NCI-H128 (cell line): ENCODE results near the gene RXYLT1.
"Not testable (repeated sequence)": the region's sequence is repeated elsewhere in the genome, so short reads cannot be mapped to it uniquely, and the experiment has no call there.

ENCODE experiments used
- DNase-seq: peaks from one replicate; lab custom pipeline; 2025; ENCODE audit not compliant: unreplicated experiment; lab: John Stamatoyannopoulos, UW

Gene RXYLT1, protein sequence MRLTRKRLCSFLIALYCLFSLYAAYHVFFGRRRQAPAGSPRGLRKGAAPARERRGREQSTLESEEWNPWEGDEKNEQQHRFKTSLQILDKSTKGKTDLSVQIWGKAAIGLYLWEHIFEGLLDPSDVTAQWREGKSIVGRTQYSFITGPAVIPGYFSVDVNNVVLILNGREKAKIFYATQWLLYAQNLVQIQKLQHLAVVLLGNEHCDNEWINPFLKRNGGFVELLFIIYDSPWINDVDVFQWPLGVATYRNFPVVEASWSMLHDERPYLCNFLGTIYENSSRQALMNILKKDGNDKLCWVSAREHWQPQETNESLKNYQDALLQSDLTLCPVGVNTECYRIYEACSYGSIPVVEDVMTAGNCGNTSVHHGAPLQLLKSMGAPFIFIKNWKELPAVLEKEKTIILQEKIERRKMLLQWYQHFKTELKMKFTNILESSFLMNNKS

DNA sequence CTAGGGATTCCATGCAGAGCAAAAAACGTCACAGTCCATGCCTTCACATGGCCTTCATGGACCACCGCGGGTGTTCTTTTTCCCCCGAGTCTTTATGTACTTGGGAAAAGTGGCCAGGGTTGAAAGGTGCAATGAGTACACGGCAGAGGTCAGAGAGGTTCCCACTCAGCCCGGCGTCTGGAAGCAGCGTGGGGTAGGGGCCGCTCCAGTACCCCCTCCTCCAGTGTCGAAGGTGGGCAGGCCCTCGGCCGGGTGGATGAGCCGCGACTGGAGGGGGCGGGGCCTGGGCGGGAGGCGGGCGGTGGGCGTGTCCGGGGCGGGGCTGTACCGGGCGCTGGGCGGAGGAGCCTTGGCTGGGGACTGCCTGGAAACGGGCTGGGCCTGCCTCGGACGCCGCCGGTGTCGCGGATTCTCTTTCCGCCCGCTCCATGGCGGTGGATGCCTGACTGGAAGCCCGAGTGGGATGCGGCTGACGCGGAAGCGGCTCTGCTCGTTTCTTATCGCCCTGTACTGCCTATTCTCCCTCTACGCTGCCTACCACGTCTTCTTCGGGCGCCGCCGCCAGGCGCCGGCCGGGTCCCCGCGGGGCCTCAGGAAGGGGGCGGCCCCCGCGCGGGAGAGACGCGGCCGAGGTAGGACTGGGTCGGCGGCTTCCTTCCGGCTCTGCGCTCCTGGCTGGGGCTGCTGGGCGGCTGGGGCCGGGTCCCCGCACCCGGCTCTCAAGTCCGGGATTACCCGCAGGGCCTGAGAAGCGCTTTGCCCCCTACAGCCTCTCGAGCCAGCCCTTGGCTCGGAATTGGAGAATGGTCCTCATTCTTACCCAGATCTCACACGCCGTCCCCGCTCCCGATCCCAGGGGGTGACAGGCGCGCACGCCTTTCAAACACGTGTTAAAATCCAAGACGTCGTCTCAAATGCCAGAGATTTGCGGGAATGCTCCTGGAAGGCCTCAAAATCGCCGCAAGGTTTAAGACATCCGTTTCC, at the start of gene RXYLT1:
RXYLT1 (plus strand) TSS at position 412 of the 984 bp plus-strand sequence; CDS start at position 464, 52 bp downstream.
- DNase-seq = peak; percentile 42

DNA sequence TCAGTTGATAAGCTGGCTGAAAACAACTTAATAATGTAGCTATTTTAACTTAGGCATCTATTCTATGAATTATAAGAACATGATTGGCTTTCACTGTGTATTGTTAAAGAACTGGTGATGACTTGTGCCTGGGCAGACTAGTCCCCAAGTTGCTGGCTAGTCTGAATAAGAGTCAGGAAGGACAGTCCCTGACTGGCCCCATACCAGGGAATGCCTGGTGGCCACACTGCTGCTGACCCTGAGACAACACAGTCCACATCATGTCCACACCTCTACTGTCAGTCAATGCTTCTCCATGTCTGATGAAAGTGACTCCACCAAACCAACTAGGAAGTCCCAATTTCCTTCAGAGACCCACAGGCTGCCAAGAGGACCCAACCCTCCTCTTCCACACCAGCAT, 46.9 kb upstream of the RXYLT1 start:
- DNase-seq = not testable (repeated sequence)

GRCh38 chr12:63733585-63733984, 46.1 kb upstream of the RXYLT1 start:
- DNase-seq = not testable (repeated sequence)

GRCh38 chr12:63740551-63740950, 39.2 kb upstream of the RXYLT1 start:
- DNase-seq = not testable (repeated sequence)

- DNase-seq = not testable (repeated sequence)
These were observed 38.3 kb upstream of the RXYLT1 start for GRCh38 chr12:63741431-63741830.

- DNase-seq = not testable (repeated sequence)
These were observed 35.6 kb upstream of the RXYLT1 start for GRCh38 chr12:63744110-63744509.

- not testable (repeated sequence) for DNase-seq
These were observed 33.2 kb upstream of the RXYLT1 start for GRCh38 chr12:63746470-63746869.

GRCh38 chr12:63747136-63747535, 32.6 kb upstream of the RXYLT1 start:
- DNase-seq = not testable (repeated sequence)

GRCh38 chr12:63747553-63747952, 32.2 kb upstream of the RXYLT1 start:
- DNase-seq = no peak

DNA sequence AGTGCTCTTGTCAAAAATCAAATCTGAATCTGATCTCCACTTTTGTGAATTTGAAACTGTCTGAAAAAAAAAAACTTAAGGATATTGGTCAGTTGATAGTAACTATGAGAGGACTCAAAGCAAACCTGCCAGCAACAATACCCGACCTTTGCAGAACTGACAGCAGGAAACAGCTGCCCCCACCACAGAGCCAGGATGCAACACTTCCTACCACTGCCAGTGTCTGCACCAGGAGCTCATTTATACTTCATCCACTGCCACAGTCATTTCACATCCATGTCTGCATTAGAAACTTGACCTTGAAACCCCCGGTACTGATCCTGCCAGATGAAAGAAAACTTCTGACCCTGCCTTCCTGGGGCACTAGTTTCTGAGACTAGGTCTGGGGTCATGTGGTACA, 27.4 kb upstream of the RXYLT1 start:
- no peak for DNase-seq

GRCh38 chr12:63752841-63753240, 26.9 kb upstream of the RXYLT1 start:
- DNase-seq = no peak

- DNase-seq = no peak
These were observed 26.0 kb upstream of the RXYLT1 start for GRCh38 chr12:63753743-63754142.

DNA sequence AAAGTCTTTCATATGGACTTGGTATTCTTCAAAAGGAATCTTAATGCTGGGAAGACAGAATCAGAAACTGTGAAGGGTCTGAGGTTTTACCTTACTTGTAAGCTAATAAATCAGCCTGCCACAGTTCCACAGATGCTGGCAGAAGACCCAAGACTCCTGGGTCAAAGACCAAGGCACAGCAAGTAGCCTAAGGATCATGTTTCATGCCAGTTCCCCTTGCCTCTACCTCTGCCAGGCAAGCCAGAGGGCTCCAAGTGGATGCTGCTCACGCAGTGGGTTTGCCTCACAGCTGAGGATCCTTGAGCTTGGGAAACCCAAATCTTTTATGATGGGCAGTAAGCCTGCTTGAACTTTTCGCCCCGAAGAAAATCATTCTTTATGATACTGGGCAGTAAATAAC, 15.2 kb upstream of the RXYLT1 start:
- DNase-seq = no peak

GRCh38 chr12:63766498-63766897, 13.2 kb upstream of the RXYLT1 start:
- DNase-seq = no peak

- no peak for DNase-seq
These were observed 9.3 kb upstream of the RXYLT1 start for GRCh38 chr12:63770375-63770774.

GRCh38 chr12:63777340-63777739, 2.4 kb upstream of the RXYLT1 start:
- DNase-seq = no peak

DNA sequence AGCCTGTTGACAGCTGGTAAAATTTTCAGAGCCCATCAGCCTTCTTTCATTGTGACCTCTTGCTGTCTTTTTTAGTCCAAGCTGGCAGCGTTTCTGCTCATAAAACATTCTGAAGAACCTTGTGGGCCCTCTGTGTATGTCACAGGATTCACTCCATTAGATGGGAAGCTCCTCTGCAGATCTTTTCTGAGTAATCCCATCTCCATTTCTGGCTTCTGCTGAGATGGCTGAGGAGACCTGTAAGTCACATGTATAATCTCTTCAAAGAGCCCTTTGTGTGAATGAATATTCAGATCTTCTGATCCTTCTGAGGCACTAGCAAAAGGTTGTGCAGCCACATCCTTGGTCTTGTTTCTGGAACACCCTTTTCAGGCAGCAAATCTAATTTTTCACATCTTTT, 2.8 kb downstream of the RXYLT1 start:
- no peak for DNase-seq

GRCh38 chr12:63787306-63787705, 7.6 kb downstream of the RXYLT1 start:
- DNase-seq = no peak

DNA sequence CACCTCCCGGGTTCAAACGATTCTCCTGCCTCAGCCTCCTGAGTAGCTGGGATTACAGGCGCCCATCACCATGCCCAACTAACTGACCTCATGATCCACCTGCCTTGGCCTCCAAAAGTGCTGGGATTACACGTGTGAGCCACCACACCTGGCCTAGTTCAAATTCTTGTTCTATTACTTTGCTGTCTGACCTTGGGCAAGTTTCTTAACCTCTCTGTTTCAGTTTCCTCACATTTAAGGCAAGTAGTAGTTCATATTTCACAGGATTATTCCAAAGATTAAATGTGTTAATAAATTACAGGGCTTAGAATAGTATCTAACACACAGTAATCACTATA, 10.9 kb downstream of the RXYLT1 start:
- DNase-seq = no peak

DNA sequence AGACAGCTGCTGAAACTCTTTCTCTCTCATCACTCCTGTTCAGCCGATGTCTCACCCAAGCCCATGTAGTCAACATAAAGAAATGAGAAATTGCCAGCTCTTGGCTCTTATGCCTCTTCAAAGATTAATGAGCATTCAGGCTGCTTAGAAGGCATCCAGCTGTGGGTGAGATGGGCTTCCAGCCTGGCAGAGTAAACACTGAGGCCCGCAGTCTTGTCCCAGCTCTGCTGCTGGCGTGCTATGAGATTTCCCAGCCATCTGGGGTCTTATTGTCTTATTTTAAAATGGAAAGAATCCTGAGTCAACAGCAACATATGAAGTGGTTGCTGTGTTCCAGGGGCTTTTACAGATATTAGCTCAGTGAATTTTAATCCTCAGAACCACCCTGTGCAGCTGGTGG, 12.6 kb downstream of the RXYLT1 start:
- DNase-seq = peak; percentile 79

DNA sequence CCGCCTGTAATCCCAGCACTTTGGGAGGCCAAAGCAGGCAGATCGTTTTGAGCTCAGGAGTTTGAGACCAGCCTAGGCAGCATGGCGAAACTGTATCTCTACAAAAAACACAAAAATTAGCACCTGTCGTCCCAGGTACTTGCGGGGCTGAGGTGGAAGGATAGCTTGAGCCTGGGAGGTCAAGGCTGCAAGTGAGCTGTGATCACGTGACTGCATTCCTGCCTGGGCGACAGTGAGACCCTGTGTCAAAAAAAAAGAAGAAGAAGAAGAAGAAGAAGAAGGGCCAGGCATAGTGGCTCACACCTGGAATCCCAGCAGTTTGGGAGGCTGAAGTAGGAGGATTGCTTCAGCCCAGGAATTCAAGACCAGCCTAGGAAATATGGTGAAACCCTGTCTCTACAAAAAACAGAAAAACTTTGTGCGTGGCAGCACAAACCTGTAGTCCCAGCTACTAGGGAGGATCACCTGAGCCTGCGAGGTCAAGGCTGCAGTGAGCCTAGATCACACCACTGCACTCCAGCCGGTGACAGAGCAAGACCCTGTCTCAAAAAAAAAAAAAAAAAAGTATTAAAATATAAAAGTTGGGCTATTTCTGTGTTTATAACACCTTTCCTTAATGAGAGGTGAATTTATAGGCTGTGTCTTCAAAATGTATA, 15.5 kb downstream of the RXYLT1 start:
- DNase-seq = no peak
